HL-60 (cell line): Measurements from ENCODE around the gene APIP.

Source experiments
- CTCF ChIP-seq: IDR thresholded peaks from one replicate; pipeline ENCODE4 v1.5.1; 2011; ENCODE audit warnings: low read length, control low read depth, inconsistent platforms; ENCODE audit not compliant: insufficient read depth
- REST ChIP-seq: IDR thresholded peaks from 2 replicates; pipeline ENCODE4 v1.6.1; 2012; ENCODE audit warnings: low read depth; ENCODE audit not compliant: insufficient replicate concordance
- SPI1 ChIP-seq: IDR thresholded peaks from 2 replicates; pipeline ENCODE4 v1.6.1; 2012; ENCODE audit warnings: low read depth, mild to moderate bottlenecking, borderline replicate concordance

- no peak for TF ChIP-seq CTCF
- TF ChIP-seq REST: no peak
- no peak for TF ChIP-seq SPI1
Observed at GRCh38 chr11:34909955-34910354, 6.2 kb downstream of the APIP start.
